Measurements from ENCODE around the gene CPEB2. TPM values are rescaled to one million over a fixed set of nuclear protein-coding genes. Genes with fewer than 3 reads are reported as not detected.
"Not testable (repeated sequence)": the region's sequence is repeated elsewhere in the genome, so short reads cannot be mapped to it uniquely, and the experiment has no call there.

Gene CPEB2
- polyA plus RNA-seq, 1 donor: 21.2 TPM

DNA sequence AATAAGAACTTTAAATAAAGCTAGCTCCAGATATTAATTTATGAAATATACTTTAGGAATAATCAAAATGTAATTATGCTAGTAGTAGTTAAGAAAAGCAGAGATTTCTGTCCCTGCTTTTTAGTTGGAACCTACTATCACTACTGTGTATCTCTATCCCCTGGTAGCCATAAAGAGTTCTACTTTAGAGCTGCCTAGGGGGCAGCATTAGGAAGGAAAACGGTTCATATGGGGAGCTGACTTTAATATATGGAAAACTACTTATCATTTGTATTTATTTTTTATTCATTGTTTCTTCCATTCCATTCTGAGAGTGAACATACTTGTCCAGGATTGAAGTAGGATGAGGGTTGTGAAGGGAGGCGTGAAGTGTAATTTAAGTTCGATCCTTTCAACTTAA is 40.9 kb downstream of the CPEB2 start:
- DNase-seq: no peak

GRCh38 chr4:15043922-15044321 is 41.6 kb downstream of the CPEB2 start:
- DNase-seq: no peak

DNA sequence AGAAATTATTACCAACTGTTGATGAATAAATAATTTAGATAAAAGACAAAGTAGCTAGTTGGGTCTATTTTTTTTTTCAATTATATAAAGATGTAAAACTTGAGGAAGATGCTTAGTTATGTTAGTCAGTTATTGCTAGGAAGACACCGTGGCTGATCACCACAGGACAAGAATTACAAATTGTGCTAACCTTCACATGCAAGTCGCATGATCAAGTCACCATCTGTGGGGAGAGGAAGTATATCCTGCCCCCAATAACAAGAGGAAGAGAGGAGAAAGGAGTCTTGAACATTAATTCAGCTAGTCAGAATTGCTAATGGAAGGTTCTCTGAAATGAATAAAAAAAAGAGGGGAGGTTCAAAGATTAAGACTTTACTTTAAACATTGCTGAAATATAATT is 52.3 kb downstream of the CPEB2 start:
- DNase-seq: no peak

- no peak for DNase-seq
Measured at GRCh38 chr4:15060213-15060612, 57.9 kb downstream of the CPEB2 start.

DNA sequence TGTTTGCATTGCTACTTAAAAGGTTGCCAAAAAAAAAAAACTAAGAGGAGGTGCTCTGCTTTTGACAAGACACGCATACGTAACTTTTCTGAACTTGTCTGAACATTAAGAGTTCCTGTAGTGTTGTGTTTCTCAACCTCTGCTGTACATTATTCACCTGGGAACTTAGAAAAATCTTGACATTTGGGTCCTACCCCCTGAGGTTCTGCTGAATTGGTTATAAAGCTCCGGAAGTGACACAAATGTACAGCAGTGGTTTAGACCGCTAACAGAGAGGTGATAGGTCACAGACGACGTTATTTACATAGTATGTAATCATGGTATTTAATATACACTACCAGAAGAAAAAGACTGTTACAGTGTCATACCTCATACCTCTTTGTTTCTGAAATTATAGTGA is 61.1 kb downstream of the CPEB2 start:
- no peak for DNase-seq

DNA sequence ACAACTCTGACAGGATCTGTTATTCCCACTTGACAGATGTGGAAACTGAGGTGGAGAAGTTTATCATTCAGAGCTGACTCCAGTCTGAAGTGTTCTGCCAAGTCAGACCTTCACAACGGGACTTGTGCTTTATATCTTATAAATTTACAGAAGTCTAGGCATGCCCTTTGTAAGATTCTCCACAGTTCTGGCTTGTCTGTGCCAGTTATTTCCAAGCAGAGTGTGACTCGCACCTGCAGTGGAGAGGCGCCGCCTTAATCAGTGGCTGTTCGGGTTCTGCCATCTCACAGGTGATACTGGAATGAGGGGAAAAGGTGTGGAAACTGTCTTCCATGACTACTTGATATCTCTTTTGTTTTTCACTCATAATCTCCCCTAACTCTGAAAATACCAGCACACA is 63.2 kb downstream of the CPEB2 start:
- DNase-seq: no peak

- DNase-seq: no peak
Measured at GRCh38 chr4:15066140-15066539, 63.9 kb downstream of the CPEB2 start.

- DNase-seq: no peak
Measured at GRCh38 chr4:15068298-15068697, 66.0 kb downstream of the CPEB2 start.

GRCh38 chr4:15075875-15076274 is 73.6 kb downstream of the CPEB2 start:
- DNase-seq: no peak

DNA sequence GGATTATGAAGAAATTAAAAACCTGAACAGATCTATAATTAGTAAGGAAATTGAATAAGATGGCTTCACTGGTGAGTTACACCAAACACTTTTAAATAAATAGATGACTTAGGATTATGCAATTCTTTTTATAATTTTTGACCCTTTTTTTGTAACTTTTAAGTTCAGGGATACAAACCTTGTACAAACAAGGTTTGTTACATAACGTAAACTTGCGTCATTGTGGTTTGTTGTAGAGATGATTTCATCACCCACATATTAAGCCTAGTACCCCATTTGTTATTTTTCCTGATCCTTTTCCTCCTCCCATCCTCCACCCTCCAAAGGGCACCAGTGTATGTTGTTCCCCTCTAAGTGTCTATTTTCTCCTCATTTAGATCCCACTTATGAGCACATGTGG is 75.7 kb downstream of the CPEB2 start:
- DNase-seq: no peak

DNA sequence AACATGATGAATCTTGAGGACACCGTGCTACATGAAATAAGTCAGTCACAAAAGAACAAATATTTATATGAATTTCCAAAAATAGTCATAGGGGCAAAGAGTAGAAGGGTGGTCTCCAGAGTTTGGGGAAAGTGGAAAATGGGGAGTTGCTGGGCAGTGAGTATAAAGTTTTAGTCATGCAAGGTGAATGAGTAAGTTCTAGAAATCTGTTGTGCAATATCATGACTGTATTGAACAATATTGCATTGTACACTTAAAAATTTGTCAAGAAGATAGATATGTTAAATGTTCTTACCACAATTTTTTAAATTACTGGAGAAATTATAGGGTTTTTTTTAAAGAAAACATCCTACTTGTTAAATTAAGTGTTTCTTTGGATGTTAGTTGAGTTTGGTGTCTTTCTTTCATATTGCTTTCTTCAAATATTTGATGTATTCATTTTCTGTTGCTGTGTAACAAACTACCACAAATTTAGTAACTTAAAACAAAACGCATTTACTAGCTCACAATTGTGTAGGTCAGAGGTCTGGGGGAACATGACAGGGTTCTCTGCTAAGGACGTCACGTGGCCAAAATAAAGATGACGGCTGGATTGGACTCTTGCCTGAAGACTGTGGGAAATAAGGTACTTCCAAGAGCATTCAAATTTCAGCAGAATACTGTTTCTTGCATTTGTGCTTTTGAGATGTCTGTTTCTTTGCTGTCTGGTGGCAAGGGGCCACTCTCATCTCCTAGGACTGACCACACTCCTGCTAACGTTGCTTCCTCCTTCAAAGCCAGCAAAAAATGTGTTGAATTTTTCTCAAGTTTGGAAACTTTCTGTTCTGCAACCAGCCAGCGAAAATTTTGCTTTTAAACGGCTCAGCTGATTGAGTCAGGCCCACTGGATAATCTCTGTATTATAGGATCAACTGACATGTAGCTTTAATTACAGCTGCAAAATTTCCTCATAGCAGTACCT is 76.7 kb downstream of the CPEB2 start:
- no peak for DNase-seq

DNA sequence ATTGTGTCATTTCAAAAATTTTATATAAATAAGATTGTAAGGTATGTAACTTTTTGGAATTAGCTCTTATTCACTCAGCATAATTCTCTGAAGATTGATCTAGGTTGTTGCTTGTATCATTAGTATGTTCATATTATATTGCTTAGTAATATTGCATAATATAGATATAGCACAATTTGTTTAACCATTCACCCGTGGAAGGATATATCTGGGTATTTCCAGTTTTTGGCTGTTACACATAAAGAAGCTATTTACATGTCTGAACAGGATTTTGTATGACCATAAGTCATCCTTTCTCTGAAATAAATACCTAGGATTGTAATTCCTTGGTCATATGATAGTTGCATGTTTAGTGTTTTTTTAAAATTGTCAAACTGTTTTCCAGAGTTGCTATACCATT is 82.5 kb downstream of the CPEB2 start:
- DNase-seq: no peak

- not testable (repeated sequence) for DNase-seq
Measured at GRCh38 chr4:15085762-15086161, 83.5 kb downstream of the CPEB2 start.

- DNase-seq: not testable (repeated sequence)
Measured at GRCh38 chr4:15086259-15086658, 84.0 kb downstream of the CPEB2 start.

DNA sequence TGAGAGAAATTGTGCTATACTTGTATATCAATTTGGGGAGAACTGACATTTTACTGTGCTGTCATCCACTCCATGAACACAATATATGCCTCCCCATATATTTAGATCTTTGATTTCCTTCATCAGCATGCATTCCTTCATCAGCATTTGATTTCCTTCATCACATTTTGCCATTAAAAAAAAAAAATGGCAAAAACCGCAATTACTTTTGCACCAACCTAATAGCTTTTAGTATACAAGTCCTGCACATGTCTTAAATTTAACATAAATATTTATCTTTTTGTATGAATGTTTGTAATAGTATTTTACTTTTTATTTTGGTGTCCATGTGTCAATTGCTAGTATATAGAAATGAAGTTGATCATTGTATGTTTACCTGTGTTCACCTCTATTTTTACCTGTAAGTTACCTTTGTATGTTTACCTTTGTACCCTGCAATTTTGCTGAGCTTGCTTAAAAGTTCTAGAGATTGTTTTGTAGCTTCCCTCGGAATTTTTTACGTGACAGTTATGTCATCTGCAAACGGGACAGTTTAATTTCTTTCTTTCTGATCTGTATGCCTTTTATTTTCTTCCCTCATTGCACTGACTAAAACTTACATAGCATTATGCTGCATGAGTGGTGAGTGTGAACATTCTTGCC is 86.2 kb downstream of the CPEB2 start:
- DNase-seq: no peak

GRCh38 chr4:15089979-15090378 is 87.7 kb downstream of the CPEB2 start:
- no peak for DNase-seq

- DNase-seq: no peak
Measured at GRCh38 chr4:15100380-15100779, 98.1 kb downstream of the CPEB2 start.

DNA sequence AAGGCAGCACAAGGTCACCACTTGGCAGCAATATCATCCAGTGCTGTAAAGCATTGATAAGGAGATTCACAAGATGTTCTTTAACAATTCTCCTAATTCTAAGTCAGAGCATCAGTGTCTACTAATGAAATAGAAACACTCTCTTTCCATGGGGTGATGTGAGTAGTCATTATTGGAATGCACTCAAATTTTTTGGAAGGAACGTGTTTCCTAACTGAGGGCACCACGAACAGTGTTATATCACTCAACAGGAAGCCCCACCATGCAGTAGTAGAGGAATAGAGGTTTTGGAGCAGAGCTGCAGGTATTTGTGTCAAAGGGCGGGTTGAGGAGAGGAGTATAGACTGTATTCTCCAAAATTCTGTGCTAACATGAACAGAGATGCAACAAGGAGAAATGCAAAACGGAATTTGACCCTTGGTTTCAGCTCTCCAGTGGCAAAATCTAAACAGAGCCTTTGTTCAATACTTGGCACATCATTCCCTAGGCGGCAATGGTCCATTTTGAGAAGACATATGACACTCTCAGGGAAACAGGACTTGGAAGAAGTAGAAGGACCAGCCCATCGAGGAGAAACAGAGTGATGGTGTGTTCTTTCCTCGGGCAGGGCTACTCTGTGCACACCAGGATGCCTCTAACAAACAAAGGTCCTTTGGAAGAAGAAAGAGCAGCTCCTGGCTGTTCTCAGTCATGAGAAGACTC is 98.9 kb downstream of the CPEB2 start:
- no peak for DNase-seq

GRCh38 chr4:15104825-15105224 is 102.5 kb downstream of the CPEB2 start:
- DNase-seq: no peak

DNA sequence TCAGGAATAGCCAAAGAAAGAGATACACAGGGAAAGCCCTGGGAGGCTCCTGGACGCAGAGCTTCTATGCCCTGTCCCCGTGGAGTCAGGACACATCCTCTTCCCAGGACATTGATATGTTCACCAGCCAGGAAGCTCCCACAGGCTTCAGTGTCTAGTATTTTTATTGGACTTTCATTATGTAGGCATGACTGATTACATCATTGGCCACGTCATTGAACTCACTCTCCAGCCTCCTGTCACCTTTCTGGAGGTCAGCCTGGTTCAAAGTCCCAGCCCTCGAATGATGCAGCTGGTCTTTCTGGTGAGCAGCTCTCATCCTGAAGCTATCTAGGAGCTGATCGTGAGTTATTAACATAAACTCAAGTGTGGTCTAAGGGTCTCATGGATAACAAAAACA is 104.1 kb downstream of the CPEB2 start:
- no peak for DNase-seq

GRCh38 chr4:15109600-15109999 is 107.3 kb downstream of the CPEB2 start:
- no peak for DNase-seq

GRCh38 chr4:15110120-15110571 is 107.9 kb downstream of the CPEB2 start:
- DNase-seq: no peak
